ENCODE measurements around the gene CERS3. TPM values are rescaled to one million over a fixed set of nuclear protein-coding genes. Genes with fewer than 3 reads are reported as not detected.

The CERS3 gene
- total and polyA plus RNA-seq, 10 of the 15 experiments (the other 5 are each of a cell fraction or from before 2014, with no cell fraction given): not detected

GRCh38 chr15:100384108-100384410, 144.7 kb downstream of the CERS3 start:
- no TSS peak for BruUV-seq (replicated peaks)
- ChIA-PET POLR2A (no interaction called here), RAD21 (ENCODE audit: unreplicated experiment) (interaction anchor here (1.2 to 1.3 kb wide), 2 partner anchors 35 to 456 kb away, joined by 4 read pairs; no protein-coding TSS in a partner anchor), CTCF (interaction anchor here (1.1 kb wide), 1 partner anchor 456 kb away, joined by 3 read pairs; no protein-coding TSS in a partner anchor), SMC1A (ENCODE audit: uncharacterized antibody, unreplicated experiment) (no interaction called here)
- Histone ChIP-seq H3K9me3 (replicated peaks; ENCODE audit: control insufficient read depth, insufficient read depth, low read length) (peaks cover 3% of the 10 kb centered on the region; the same call in 1 of the 3 replicates), H3K27ac (ENCODE audit: control insufficient read depth, insufficient read depth) (no peak overlapping the region), H4K20me1 (ENCODE audit: control insufficient read depth, insufficient read depth) (no peaks in the 10 kb centered on the region), H3K4me3 (no peak overlapping the region), H3K4me1 (ENCODE audit: control insufficient read depth, insufficient read depth, low read length) (no peaks in the 10 kb centered on the region), H3K79me2 (ENCODE audit: control insufficient read depth, insufficient read depth, low read length) (no peaks in the 10 kb centered on the region), H3K36me3 (ENCODE audit: control insufficient read depth in 2 of 2, insufficient read depth in 2 of 2, low read length in 1 of 2) (no peaks in the 10 kb centered on the region), H2AFZ (ENCODE audit: control insufficient read depth, low read depth, low read length) (no peak overlapping the region), H3K4me2 (ENCODE audit: control insufficient read depth, insufficient read depth) (no peak overlapping the region), H3K9ac (ENCODE audit: control insufficient read depth, insufficient read depth, low read length) (no peak overlapping the region), H3K27me3 (replicated peaks in 1 of 2; ENCODE audit: control insufficient read depth in 2 of 2, insufficient read depth in 2 of 2, low read length in 1 of 2) (no peaks in the 10 kb centered on the region)
- WGBS (ENCODE audit: insufficient coverage, insufficient replicate concordance, low lambda C conversion rate, missing lambda C conversion rate): 26% methylated on average over 10 of the region's 10 CpGs
- no peak for FAIRE-seq
- TF ChIP-seq NFXL1 (IDR thresholded peaks at IDR 0.05; ENCODE audit: borderline replicate concordance) (no peak), CHD2 (IDR thresholded peaks at IDR 0.05; ENCODE audit: borderline replicate concordance, low read depth, low read length) (no peak), NKRF (conservative IDR thresholded peaks at IDR 0.05) (no peak), KAT2A (conservative IDR thresholded peaks at IDR 0.05; ENCODE audit: control insufficient read depth, low read depth, low read length) (no peak), DPF2 (IDR thresholded peaks at IDR 0.05) (no peak), SUZ12 (IDR thresholded peaks at IDR 0.05; ENCODE audit: unreplicated experiment) (no peak), ZZZ3 (IDR thresholded peaks at IDR 0.05; ENCODE audit: control insufficient read depth, insufficient read length, low read depth) (no peak), FOS (IDR thresholded peaks at IDR 0.05; ENCODE audit: borderline replicate concordance, extremely low read depth, insufficient read length) (no peak), MAX (IDR thresholded peaks at IDR 0.05; ENCODE audit: low read depth, low read length) (no peak), RELA (IDR thresholded peaks at IDR 0.05; ENCODE audit: borderline replicate concordance, partially characterized antibody) (no peak), SMC3 (IDR thresholded peaks at IDR 0.05; ENCODE audit: borderline replicate concordance, low read length) (no peak), NR2C2 (IDR thresholded peaks at IDR 0.05; ENCODE audit: borderline replicate concordance, control insufficient read depth, insufficient read length, low read depth) (no peak)
- no peak for DNase-seq (ENCODE audit: low read depth, low spot score)
- no peak for ATAC-seq
- in situ Hi-C loops (cut with MboI): no loop called here
- intact Hi-C loops (cut with micrococcal nuclease; ENCODE audit: unreplicated experiment): no loop called here
